Stimulated activated CD4-positive, alpha-beta T cell treated with anti-CD3 and anti-CD28 coated beads, Interleukin-1b, Interleukin-23, amount 100 ng/mL, for 24 hours (primary cell): ENCODE results near the gene ICOSLG.
"Not testable (repeated sequence)": the region's sequence is repeated elsewhere in the genome, so short reads cannot be mapped to it uniquely, and the experiment has no call there.

Experiments used
- DNase-seq, 4 experiments: peaks; one replicate each; pipeline ENCODE4 v3.0.0-alpha.2; 2020; ENCODE audit warnings: low read depth in 4 of 4, low spot score in 1 of 4

Gene ICOSLG

GRCh38 chr21:44227614-44228013 is 13.1 kb downstream of the ICOSLG start:
- not testable (repeated sequence) for DNase-seq

GRCh38 chr21:44225605-44226004 is 15.1 kb downstream of the ICOSLG start:
- not testable (repeated sequence) for DNase-seq

GRCh38 chr21:44223334-44223733 is 17.4 kb downstream of the ICOSLG start:
- DNase-seq = not testable (repeated sequence)

- DNase-seq = not testable (repeated sequence)
These were observed 20.1 kb downstream of the ICOSLG start for GRCh38 chr21:44220674-44221073.

- DNase-seq = not testable (repeated sequence)
These were observed 22.3 kb downstream of the ICOSLG start for GRCh38 chr21:44218461-44218860.

- not testable (repeated sequence) for DNase-seq
These were observed 28.8 kb downstream of the ICOSLG start for GRCh38 chr21:44211978-44212377.

GRCh38 chr21:44211574-44211973 is 29.2 kb downstream of the ICOSLG start:
- not testable (repeated sequence) for DNase-seq

- not testable (repeated sequence) for DNase-seq
These were observed 32.7 kb downstream of the ICOSLG start for GRCh38 chr21:44207860-44208646.

GRCh38 chr21:44206698-44207676 is 33.8 kb downstream of the ICOSLG start:
- DNase-seq = not testable (repeated sequence)

- DNase-seq = not testable (repeated sequence)
These were observed 34.6 kb downstream of the ICOSLG start for GRCh38 chr21:44206187-44206586.

- not testable (repeated sequence) for DNase-seq
These were observed 38.0 kb downstream of the ICOSLG start for GRCh38 chr21:44202590-44203299.

GRCh38 chr21:44199997-44200396 is 40.7 kb downstream of the ICOSLG start:
- DNase-seq = not testable (repeated sequence)

- DNase-seq = no peak
These were observed 41.3 kb downstream of the ICOSLG start for GRCh38 chr21:44199448-44199847.

GRCh38 chr21:44197156-44197516 is 43.6 kb downstream of the ICOSLG start:
- DNase-seq = not testable (repeated sequence)

GRCh38 chr21:44196212-44197155 is 44.3 kb downstream of the ICOSLG start:
- peak in 3 of 4 experiments; percentile 10 to 48 (median 41) for DNase-seq

GRCh38 chr21:44194888-44195287 is 45.9 kb downstream of the ICOSLG start:
- not testable (repeated sequence) for DNase-seq

- DNase-seq = not testable (repeated sequence)
These were observed 46.3 kb downstream of the ICOSLG start for GRCh38 chr21:44194451-44194850.

GRCh38 chr21:44193108-44193507 is 47.6 kb downstream of the ICOSLG start:
- not testable (repeated sequence) for DNase-seq

- not testable (repeated sequence) for DNase-seq
These were observed 50.1 kb downstream of the ICOSLG start for GRCh38 chr21:44190349-44191271.
